B cell (primary cell): Measurements from ENCODE around the gene FRMD4A. TPM values are rescaled to one million over a fixed set of nuclear protein-coding genes. Genes with fewer than 3 reads are reported as not detected.

Experiments
- ATAC-seq: fragments of 200-7000 bp; cut with Tn5 transposase; one replicate; pipeline ENCODE4 v1.10.0; 2021; ENCODE audit warnings: low read depth, mild to moderate bottlenecking, moderate number of reproducible peaks, moderate library complexity
- CTCF ChIA-PET: fragments of 350-600 bp; sonication (Branson Sonifier 250); formaldehyde crosslinking; loops from one replicate; lab custom pipeline; 2021; ENCODE audit warnings: antibody characterized with exemption, inconsistent platforms; lab: Charles Lee
- POLR2A ChIA-PET: fragments of 350-600 bp; sonication (Branson Sonifier 250); formaldehyde crosslinking; loops from one replicate; lab custom pipeline; 2021; ENCODE audit warnings: antibody characterized with exemption; lab: Charles Lee
- DNase-seq: peaks from one replicate; pipeline ENCODE4 v3.0.0; 2013
- H2AFZ ChIP-seq: 2 replicates; pipeline ENCODE4 v1.6.1; 2012; ENCODE audit warnings: mild to moderate bottlenecking, low read depth, low read length; ENCODE audit not compliant: insufficient read depth, poor library complexity, severe bottlenecking
- H3K27ac ChIP-seq, 2 donors: 1 replicate in 1 of 2; 2 replicates in 1 of 2; pipeline ENCODE4 v1.5.1; 2012 to 2013; ENCODE audit warnings: low read length in 2 of 2, mild to moderate bottlenecking in 2 of 2, moderate library complexity in 1 of 2
- H3K27me3 ChIP-seq, 4 experiments: fragments of 200-600 bp in 1 of 4; sonication (generic) in 1 of 4; replicated peaks in 1 of 4; 1 replicate in 2 of 4; 2 replicates in 2 of 4; pipeline versions ENCODE4 v1.6.1 to v1.7.0; 2013 to 2016; ENCODE audit warnings: low read length in 3 of 4, mild to moderate bottlenecking in 2 of 4, mixed read lengths in 1 of 4, moderate library complexity in 1 of 4; ENCODE audit not compliant: insufficient read depth in 4 of 4, control insufficient read depth in 3 of 4; ENCODE audit errors: control extremely low read depth in 1 of 4
- H3K36me3 ChIP-seq, 2 experiments: replicated peaks in 1 of 2; 1 replicate in 1 of 2; 2 replicates in 1 of 2; pipeline versions ENCODE4 v1.6.1 to v1.7.1; 2013; ENCODE audit warnings: low read length in 1 of 2; ENCODE audit not compliant: insufficient read depth in 2 of 2, control insufficient read depth in 1 of 2; ENCODE audit errors: control extremely low read depth in 1 of 2, extremely low read depth in 1 of 2
- H3K4me1 ChIP-seq, 2 donors: fragments of 200-600 bp in 1 of 2; sonication (generic) in 1 of 2; 1 replicate in 1 of 2; 2 replicates in 1 of 2; pipeline versions ENCODE4 v1.5.1 to v1.6.1; 2013 to 2017; ENCODE audit warnings: low read length in 2 of 2; ENCODE audit not compliant: control insufficient read depth in 2 of 2, insufficient read depth in 2 of 2
- H3K4me2 ChIP-seq: replicated peaks from 2 replicates; pipeline ENCODE3; 2012; ENCODE audit warnings: mild to moderate bottlenecking, low read depth, low read length; ENCODE audit not compliant: poor library complexity, severe bottlenecking
- H3K4me3 ChIP-seq, 5 experiments: fragments of 200-600 bp in 1 of 5; sonication (generic) in 1 of 5; 1 replicate in 3 of 5; 2 replicates in 2 of 5; pipeline versions ENCODE4 v1.5.1 to v1.7.0; 2011 to 2016; ENCODE audit warnings: low read length in 4 of 5, mild to moderate bottlenecking in 4 of 5, low read depth in 2 of 5, control low read depth in 1 of 5, moderate library complexity in 1 of 5; ENCODE audit not compliant: insufficient read depth in 1 of 5; ENCODE audit errors: control extremely low read depth in 1 of 5, extremely low read depth in 1 of 5
- H3K79me2 ChIP-seq: fragments of 200-600 bp; sonication (generic); one replicate; pipeline ENCODE4 v1.6.0; 2016; ENCODE audit warnings: low read length; ENCODE audit not compliant: control insufficient read depth, insufficient read depth
- H3K9ac ChIP-seq: fragments of 200-600 bp; sonication (generic); 2 replicates; pipeline ENCODE4 v1.6.1; 2017; ENCODE audit warnings: mild to moderate bottlenecking, low read length, moderate library complexity
- H3K9me3 ChIP-seq, 3 donors: one replicate each; pipeline versions ENCODE4 v1.6.1 to v1.7.1; 2013; ENCODE audit warnings: low read length in 2 of 3; ENCODE audit not compliant: control insufficient read depth in 2 of 3, insufficient read depth in 1 of 3; ENCODE audit errors: control extremely low read depth in 1 of 3
- H4K20me1 ChIP-seq: 2 replicates; pipeline ENCODE4 v1.6.0; 2012; ENCODE audit warnings: mild to moderate bottlenecking, low read length; ENCODE audit not compliant: insufficient read depth, control insufficient read depth, poor library complexity, severe bottlenecking
- H3K27ac Mint-ChIP-seq: one replicate; pipeline ENCODE4 v1.8.0; 2021; ENCODE audit warnings: mixed read lengths
- H3K27me3 Mint-ChIP-seq: one replicate; pipeline ENCODE4 v1.8.0; 2021; ENCODE audit warnings: mixed read lengths
- H3K4me1 Mint-ChIP-seq: one replicate; pipeline ENCODE4 v1.8.0; 2021; ENCODE audit warnings: mixed read lengths
- H3K4me3 Mint-ChIP-seq: one replicate; pipeline ENCODE4 v1.8.0; 2021; ENCODE audit warnings: mixed read lengths
- H3K9me3 Mint-ChIP-seq: one replicate; pipeline ENCODE4 v1.8.0; 2022; ENCODE audit warnings: mixed read lengths; ENCODE audit not compliant: insufficient read depth
- EZH2 ChIP-seq: IDR thresholded peaks from 2 replicates; pipeline ENCODE4 v1.6.1; 2012; ENCODE audit warnings: borderline replicate concordance, low read depth, mild to moderate bottlenecking, moderate library complexity, low read length; ENCODE audit not compliant: insufficient read depth, poor library complexity, severe bottlenecking
- WGBS: methylation state at CpG from one replicate; pipeline ENCODE4 v1.1.5; 2013; ENCODE audit warnings: missing lambda C conversion rate; ENCODE audit not compliant: insufficient coverage; 5-methylcytosine and 5-hydroxymethylcytosine counted together
- intact Hi-C: fragments of 100-400 bp; cut with micrococcal nuclease; formaldehyde crosslinking; loops from one replicate; pipeline ENCODE4 v1.10.0; 2022
- polyA plus RNA-seq: library from polyadenylated mRNA; depleted of rRNA; stranded (reverse); fragments of >200 nt; gene quantifications from 2 replicates; pipeline ENCODE4 v1.2.3, GENCODE V29; 2012
- total RNA-seq, 2 donors: library from RNA; stranded (reverse); fragments of 120-200 nt in 1 of 2; gene quantifications; 1 replicate in 1 of 2; 2 replicates in 1 of 2; pipeline versions ENCODE4 v1.2.3 to v1.2.4, GENCODE V29; 2013 to 2022
- TF ChIP-seq, protein P1 (sequence below): fragments of 200-600 bp; IDR thresholded peaks from one replicate; pipeline ENCODE4 v1.8.0; 2022; ENCODE audit warnings: antibody characterized with exemption, mild to moderate bottlenecking

FRMD4A gene
- total and polyA plus RNA-seq, 2 donors (not counting 1 experiment from before 2014, with no cell fraction given), result 0.76 to 3.4 TPM

- Mint-ChIP-seq H3K27ac (no peak overlapping the region), H3K4me3 (no peak overlapping the region), H3K4me1 (no peaks in the 10 kb centered on the region), H3K9me3 (no peaks in the 10 kb centered on the region), H3K27me3 (peaks cover 24% of the 10 kb centered on the region)
- H3K27ac ChIP-seq, result no peak overlapping the region
- H3K4me3 ChIP-seq, result no peak overlapping the region
- ATAC-seq (no peak), DNase-seq (no peak)
- no peaks in the 10 kb centered on the region for H3K9me3 ChIP-seq
- no peaks in the 10 kb centered on the region for H4K20me1 ChIP-seq
- H3K27me3 ChIP-seq, result peaks cover 0 to 4% (median 0%) of the 10 kb centered on the region in 4 experiments
- 90% methylated on average over 2 of the region's 4 CpGs for WGBS
- POLR2A ChIA-PET, result no interaction called here
- no peak for TF ChIP-seq EZH2
- TF ChIP-seq, protein P1, sequence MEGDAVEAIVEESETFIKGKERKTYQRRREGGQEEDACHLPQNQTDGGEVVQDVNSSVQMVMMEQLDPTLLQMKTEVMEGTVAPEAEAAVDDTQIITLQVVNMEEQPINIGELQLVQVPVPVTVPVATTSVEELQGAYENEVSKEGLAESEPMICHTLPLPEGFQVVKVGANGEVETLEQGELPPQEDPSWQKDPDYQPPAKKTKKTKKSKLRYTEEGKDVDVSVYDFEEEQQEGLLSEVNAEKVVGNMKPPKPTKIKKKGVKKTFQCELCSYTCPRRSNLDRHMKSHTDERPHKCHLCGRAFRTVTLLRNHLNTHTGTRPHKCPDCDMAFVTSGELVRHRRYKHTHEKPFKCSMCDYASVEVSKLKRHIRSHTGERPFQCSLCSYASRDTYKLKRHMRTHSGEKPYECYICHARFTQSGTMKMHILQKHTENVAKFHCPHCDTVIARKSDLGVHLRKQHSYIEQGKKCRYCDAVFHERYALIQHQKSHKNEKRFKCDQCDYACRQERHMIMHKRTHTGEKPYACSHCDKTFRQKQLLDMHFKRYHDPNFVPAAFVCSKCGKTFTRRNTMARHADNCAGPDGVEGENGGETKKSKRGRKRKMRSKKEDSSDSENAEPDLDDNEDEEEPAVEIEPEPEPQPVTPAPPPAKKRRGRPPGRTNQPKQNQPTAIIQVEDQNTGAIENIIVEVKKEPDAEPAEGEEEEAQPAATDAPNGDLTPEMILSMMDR, result no peak
- intact Hi-C loops, result no loop called here
- H3K4me1 ChIP-seq, result no peaks in the 10 kb centered on the region
- CTCF ChIA-PET, result no interaction called here
- no peaks in the 10 kb centered on the region for H3K79me2 ChIP-seq
- H2AFZ ChIP-seq, result no peak overlapping the region
- no peak overlapping the region for H3K4me2 ChIP-seq
- no peaks in the 10 kb centered on the region for H3K36me3 ChIP-seq
- H3K9ac ChIP-seq, result no peak overlapping the region
These were observed 65.0 kb downstream of the FRMD4A start for GRCh38 chr10:14265709-14266108.

- H3K4me3 Mint-ChIP-seq, result no peak overlapping the region
- no peak overlapping the region for H3K4me2 ChIP-seq
- H3K9ac ChIP-seq, result no peak overlapping the region
- no peaks in the 10 kb centered on the region for H3K9me3 Mint-ChIP-seq
- H3K27me3 Mint-ChIP-seq, result peaks cover 39% of the 10 kb centered on the region
- H2AFZ ChIP-seq, result no peak overlapping the region
- no peak overlapping the region for H3K27ac ChIP-seq
- no peaks in the 10 kb centered on the region for H3K79me2 ChIP-seq
- POLR2A ChIA-PET, result no interaction called here
- WGBS, result 44% methylated on average over 15 of the region's 15 CpGs
- TF ChIP-seq EZH2, result no peak
- TF ChIP-seq, protein P1, result no peak
- H3K4me1 ChIP-seq, result no peaks in the 10 kb centered on the region
- ATAC-seq (no peak), DNase-seq (no peak)
- no peaks in the 10 kb centered on the region for H3K4me1 Mint-ChIP-seq
- no peak overlapping the region for H3K4me3 ChIP-seq
- no peak overlapping the region for H3K27ac Mint-ChIP-seq
- H3K27me3 ChIP-seq, result peaks cover 0 to 5% (median 0%) of the 10 kb centered on the region in 4 experiments
- CTCF ChIA-PET, result no interaction called here
- intact Hi-C loops, result no loop called here
- H3K9me3 ChIP-seq, result peaks cover 0 to 3% (median 0%) of the 10 kb centered on the region in 3 donors
- H3K36me3 ChIP-seq, result no peaks in the 10 kb centered on the region
- no peaks in the 10 kb centered on the region for H4K20me1 ChIP-seq
These were observed 67.8 kb downstream of the FRMD4A start for GRCh38 chr10:14262836-14263425.
